ENCODE results near the gene CCDC78. TPM values are rescaled to one million over a fixed set of nuclear protein-coding genes. Genes with fewer than 3 reads are reported as not detected.

The CCDC78 gene
- total RNA-seq (2014; rRNA removed; shearing (Covaris generic)): 14.4 and 16.5 TPM in 2 replicates

DNA sequence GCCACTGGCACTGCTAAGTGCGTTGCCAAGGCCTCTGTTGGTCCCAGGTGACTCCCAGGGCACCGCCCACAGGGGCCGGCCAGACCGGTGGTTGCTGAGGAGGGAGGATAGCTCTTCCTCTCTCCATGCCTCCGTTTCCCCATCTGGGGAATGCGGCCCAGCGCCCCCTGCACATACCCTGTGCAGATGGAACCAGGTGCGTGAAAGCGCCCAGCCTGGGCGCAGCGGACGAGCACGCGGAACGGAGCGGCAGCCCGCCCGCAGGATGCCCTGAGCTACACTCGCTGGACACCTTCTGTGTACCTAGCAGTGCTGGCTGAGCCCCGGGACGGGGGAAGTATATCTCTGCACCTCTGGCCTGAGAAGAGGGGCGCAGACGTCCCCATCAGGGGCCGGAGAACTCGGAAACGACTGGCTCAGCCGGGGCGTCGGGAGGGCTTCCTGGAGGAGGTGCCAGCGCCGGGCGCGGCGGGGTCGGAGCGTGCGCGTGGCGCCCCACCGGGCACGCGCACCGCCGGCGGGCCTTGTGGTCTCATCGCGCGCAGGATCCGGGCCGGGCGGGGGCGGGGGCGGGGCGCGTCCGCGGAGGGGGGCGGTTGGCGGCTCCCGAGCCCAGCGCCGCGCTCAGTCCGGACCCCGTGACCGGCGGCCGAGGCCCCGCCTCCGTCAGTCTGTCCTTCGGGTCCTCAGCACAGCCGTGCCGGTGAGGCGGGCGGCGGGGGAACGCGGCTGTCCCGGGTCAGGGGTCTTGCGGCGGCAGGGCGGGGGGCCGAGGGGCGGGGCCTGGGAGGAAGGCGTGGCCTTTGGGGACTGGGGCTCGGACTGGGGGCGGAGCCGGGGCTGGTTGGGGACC, at the start of gene CCDC78, which contains the start of gene HAGHL:
CCDC78 (minus strand) TSS at position 6 of the 853 bp plus-strand sequence. CDS start 76 bp downstream, outside the sequence.
HAGHL (plus strand) TSS at position 669 of the 853 bp plus-strand sequence. CDS start 404 bp downstream, outside the sequence.

DNA sequence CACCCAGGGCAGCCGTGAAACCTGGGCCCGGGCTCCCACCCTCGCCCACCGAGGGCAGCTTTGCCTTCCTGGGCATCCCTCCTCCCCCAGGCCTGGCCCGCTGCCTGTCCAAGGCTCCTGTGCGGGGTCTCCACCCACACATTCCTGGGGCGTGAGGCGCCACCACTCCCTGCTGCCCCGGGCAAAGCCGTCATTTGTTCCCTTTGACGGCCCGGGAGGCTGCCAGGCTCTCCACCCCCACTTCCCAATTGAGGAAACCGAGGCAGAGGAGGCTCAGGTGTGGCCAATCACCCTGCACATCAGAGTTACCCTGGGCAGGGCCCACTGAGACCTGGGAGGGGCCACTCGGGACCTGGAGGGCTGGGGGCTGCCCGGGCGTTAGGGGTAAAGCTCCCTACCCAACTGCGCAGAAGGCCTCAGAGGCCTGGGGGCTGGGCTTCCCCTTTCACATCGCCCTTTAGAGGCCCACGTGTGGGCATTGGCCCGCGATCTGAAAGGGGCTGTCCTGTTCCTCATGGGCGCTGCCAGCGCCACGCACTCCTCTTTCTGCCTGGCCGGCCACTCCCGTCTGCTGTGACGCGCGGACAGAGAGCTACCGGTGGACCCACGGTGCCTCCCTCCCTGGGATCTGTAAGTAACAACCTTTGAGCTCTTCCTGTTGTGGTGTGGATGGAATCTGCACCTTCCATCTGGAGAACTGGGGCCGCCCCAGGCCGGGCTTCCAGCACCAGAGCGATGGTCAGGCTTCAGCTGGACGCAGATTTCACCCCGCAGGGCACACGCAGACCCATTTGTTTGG, 34.5 kb upstream of the CCDC78 start, which contains the start of gene MSLN:
MSLN (plus strand) TSS at position 190 of the 799 bp plus-strand sequence. CDS start 1,947 bp downstream, outside the sequence.

DNA sequence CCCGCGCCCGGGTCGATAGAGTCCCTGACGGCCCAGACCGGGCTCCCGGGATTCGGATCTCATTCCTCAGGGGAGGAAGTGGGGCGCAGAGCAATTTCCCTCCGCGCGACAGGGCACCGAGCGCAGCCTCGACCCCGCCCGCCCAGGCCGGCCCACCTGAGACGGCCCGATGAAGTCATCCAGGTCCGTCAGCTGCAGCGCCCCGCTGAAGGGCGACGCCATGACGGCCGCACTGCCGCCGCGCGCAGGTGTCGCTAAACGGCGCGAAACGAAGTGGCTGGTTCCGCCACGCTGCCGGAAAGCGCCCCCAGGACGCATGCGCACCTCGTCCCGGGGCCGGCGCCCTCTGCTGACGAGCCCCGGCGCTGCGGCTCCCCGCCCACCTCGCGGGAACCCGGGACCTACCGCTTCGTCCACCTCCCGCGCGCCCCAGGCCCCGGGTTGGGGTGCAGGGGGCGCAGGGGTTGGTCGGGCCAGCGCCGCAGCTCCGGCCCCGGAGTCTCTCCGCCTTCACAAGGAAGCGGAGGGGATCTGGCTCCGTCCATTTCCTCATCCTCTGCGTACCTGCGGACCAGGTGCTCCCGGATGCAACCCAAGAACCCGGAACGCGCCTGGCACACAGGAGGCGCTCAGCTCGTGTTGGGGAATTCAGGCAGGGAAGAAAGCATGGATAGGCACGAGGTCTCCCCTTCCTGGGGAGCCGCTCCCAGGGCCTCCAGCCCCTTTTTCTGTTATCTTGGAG, 14.7 kb upstream of the CCDC78 start, which contains the start of gene CIAO3:
CIAO3 (minus strand) TSS at position 234 of the 742 bp plus-strand sequence; CDS start at position 222, 12 bp downstream.

DNA sequence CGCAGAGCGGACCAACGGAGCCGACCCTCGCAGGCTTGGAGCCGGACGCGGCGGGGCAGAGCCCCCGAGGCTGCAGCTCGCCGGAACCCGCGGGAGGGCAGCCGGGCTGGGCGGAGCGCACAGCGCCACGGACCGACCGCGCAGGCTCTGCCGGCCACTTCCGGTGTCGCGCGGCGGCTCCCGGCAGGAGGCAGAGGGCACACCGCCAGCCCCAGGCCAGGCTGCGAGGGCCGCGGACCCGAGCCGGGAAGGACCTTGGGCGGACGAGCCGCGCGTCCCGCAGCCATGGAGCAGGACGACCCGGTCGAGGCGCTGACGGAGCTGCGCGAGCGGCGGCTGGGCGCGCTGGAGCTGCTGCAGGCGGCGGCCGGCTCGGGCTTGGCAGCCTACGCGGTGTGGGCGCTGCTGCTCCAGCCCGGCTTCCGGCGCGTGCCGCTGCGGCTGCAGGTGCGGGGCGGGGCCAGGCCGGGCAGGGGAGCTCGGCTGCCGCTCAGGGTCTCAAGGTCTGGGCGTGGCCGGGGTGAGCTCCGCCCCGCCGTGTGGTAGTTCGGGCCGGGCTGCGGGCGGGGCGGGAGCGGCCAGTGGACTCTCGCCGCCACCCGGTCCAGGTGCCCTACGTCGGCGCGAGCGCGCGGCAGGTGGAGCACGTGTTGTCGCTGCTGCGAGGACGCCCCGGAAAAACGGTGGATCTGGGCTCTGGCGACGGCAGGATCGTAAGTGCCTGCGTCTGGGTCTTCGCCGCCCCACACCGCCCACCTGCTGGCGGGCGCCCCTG, 5.1 kb downstream of the CCDC78 start, which contains the start of gene ANTKMT:
ANTKMT (plus strand) TSS at position 157 of the 775 bp plus-strand sequence; CDS start at position 286, 129 bp downstream.

DNA sequence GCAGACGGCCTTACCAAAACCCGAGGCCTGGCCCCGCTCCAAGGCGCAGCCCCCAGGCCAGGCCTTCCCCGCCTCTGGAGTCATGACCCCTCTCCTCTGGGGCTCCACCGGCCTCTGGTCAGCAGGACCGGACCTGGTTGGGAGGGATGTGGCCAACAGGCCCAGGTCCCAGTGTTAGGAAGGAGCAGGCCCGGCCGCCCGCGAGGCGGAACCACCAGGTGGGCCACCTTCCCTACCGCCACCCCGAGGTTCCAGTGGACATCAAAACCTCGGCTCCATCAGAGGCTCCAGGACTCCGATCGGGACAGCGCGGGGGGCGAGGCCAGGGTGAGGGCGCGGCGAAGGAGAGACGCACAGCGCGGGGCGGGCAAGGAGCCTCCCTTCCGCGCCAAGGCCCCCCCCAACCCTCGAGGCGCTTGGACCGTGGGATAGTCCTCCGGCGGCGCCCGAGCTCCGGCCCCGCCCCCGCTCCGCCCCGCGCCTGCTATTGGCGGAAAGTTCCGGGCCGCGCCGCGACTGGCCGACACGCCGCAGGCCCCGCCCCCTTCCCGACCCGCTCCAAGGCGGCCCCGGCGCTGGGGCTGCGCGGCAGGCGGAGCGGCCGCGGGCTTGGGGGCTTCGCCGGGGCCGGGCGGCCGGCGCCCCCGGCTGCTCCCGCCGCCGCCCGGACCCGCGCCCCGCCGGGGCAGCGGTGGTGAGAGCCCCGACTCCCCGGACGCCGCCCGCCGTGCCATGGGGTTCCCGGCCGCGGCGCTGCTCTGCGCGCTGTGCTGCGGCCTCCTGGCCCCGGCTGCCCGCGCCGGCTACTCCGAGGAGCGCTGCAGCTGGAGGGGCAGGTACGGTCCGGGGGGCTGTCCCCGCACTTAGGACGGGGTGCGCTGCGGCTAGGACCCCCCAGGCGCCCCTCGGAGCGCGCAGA, 11.4 kb downstream of the CCDC78 start, which contains the start of gene METRN:
METRN (plus strand) TSS at position 561 of the 919 bp plus-strand sequence; CDS start at position 733, 172 bp downstream.

DNA sequence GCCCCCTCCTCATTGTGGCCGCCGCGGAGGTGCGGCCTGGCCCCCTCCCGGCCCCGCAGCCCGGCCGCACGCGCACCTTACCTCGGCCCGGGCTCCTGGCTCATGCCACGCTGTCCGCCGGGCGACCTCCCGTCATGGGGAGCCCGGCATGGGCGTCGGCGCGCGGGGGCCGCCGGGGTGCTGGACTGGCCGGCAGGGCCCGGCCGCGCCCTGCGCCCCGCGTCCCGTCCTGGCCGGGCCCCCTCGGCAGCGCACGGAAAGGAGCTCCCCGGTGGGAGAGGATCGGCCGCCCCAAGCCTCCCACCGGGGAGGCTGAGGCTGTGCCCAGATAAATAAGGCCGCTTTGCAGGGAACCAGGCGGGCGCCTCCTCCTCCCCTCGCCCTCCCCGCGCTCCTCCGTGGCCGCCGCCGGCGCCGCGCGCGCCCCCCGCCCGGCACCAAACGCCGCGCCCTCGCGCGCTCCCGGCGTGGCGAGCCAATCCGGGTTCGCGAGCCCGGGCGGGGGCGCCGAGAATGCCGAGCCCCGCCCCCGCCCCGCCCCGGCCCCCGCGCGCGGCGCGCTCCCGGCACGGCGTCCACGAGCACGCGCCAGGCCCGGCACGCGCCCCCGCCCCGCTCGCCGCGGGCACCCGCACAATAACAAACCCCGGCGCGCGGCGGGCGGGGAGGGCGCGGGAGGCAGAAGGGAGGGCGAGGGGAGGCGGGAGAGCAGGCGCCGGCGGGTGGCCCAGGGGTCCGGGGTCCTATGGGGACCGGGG, 20.6 kb downstream of the CCDC78 start, which contains the start of gene FBXL16:
FBXL16 (minus strand) TSS at position 371 of the 758 bp plus-strand sequence. CDS start 8,396 bp downstream, outside the sequence.

DNA sequence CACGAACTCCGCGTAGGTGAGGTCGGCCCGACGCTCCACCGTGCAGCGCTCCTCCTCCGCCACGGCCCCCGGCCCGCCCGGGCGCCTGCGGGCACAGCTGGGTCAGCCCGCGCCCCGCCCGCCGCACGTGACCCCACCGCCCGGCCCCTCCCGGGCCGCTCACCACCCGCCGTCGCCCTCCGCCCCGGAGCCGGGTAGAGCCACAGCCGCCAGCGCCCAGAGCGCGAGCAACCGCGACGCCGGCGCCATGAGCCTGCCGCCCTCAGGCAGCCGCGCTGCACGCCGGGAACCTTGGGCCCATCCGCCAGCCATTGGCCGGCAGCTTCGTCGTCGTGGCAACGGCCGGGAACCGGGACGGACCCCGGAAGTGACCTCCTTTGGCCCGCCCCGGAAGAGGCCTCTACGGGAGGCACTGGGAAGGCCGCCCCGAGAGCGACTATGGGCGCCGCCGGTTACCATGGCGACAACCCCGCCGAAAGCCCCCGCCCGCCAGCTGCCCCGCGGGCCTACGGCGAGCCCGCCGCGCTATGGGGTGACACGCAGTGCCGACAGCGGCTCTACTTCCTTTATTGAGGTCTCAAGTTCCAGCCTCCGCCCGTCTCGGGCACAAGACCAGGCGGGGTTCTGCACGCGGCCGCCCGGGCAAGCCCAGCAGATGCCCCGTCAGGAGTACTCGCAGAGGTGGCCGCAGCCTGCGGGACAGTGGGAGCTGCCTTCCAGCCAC, 42.0 kb downstream of the CCDC78 start, which contains the start of gene JMJD8:
JMJD8 (minus strand) TSS at position 264 of the 724 bp plus-strand sequence; CDS start at position 249, 15 bp downstream.

DNA sequence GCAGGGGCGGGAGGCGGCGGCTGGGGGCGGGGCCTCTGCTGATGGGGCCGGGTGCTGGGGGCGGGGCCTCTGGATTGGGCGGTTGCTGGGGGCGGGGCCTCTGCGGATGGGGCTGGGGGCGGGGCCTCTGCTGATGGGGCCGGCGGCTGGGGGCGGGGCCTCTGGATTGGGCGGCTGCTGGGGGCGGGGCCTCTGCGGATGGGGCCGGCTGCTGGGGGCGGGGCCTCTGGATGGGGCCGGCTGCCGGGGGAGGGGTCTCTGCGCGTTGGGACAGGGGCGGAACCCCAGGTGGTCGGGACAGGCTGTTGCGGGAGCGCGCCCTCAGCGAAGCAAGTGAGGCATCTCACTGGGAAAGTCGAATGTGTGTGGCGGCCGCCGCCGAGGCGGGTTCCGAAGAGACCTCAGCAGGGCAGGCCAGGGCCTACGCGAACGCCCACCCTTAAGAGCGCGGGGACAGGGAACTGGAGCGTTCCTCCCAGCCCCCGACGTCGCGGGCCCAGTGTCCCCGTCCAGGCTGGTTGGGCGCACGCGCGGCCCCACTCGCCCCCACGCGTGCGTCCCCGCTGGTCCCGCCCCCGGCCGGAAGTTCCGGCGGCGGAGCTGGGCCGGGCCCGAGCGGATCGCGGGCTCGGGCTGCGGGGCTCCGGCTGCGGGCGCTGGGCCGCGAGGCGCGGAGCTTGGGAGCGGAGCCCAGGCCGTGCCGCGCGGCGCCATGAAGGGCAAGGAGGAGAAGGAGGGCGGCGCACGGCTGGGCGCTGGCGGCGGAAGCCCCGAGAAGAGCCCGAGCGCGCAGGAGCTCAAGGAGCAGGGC, 46.2 kb downstream of the CCDC78 start, which contains the start of gene STUB1:
STUB1 (plus strand) TSS at position 597 of the 811 bp plus-strand sequence; CDS start at position 713, 116 bp downstream.

DNA sequence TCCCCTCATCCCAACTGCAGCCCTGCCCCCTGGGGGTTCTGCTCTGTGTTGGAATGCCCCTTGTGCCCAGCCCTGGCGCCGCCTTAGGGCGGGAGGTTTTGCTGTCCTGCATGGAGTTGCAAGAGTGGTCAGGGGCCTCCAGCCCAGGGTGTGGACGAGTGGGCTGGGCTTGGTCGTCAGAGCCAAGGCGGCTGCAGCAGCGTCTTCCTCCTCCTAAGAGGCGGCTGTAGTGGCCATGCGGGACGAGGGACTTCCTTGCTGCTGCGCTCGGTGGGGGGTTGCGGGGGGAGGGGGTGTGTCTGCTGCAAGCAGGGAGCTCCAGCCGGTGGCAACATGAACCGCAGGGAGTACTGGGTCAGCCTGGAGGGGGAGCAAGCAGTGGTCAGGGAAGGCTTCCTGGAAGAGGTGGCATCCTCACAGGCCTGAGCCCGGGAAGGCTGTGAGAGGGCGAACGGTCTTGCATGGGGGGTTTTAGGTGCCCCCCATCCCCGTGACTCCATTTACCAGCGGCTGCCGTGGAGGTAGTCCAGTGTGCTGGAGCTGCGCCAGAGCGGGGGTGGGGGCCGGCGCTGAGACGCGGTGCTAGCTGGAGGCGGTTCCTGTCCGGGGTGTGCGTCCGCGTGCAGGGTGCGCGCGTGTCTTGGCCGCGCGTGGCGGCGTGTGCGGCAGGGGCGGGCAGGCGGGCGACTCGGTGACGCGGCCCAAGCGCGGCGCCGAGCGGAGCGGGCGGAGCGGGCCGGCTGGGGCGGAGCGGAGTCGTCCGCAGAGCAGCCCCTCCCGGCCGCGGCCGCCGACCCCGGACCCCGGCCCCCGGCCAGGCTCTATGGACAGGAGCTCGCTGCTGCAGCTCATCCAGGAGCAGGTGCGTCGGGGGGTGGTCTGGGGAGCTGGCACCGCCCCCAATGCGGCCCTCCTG, 51.0 kb downstream of the CCDC78 start, which contains the start of gene RHBDL1:
RHBDL1 (plus strand) TSS at position 704 of the 916 bp plus-strand sequence; CDS start at position 824, 120 bp downstream.

Small RNA genes lying within 50 kb of the gene (small RNA-seq; reads per million reads assigned to genes)
- not detected for gene MIR662

Other genes with a start within 250 kb of the CCDC78 start
- gene CAPN15, start 198.7 kb downstream of the CCDC78 start, total RNA-seq (2014; rRNA removed; shearing (Covaris generic)): 53.1 and 58.8 TPM in 2 replicates
- gene PRR35, start 166.0 kb downstream of the CCDC78 start, total RNA-seq (2014; rRNA removed; shearing (Covaris generic)): 0.16 TPM in 1 of 2 replicates, not detected in the other
- 0.11 and 0.56 TPM in 2 replicates for gene NHLRC4, start 159.4 kb downstream of the CCDC78 start, total RNA-seq (2014; rRNA removed; shearing (Covaris generic))
- gene PIGQ, start 156.5 kb downstream of the CCDC78 start, total RNA-seq (2014; rRNA removed; shearing (Covaris generic)): 35.4 and 47.3 TPM in 2 replicates
- gene RAB40C, start 136.4 kb downstream of the CCDC78 start, total RNA-seq (2014; rRNA removed; shearing (Covaris generic)): 15.6 and 17.4 TPM in 2 replicates
- gene WFIKKN1, start 95.5 kb downstream of the CCDC78 start, total RNA-seq (2014; rRNA removed; shearing (Covaris generic)): 0.04 TPM in 1 of 2 replicates, not detected in the other
- 266 and 301 TPM in 2 replicates for gene METTL26, start 90.1 kb downstream of the CCDC78 start, total RNA-seq (2014; rRNA removed; shearing (Covaris generic))
- gene MCRIP2, start 84.6 kb downstream of the CCDC78 start, total RNA-seq (2014; rRNA removed; shearing (Covaris generic)): 54.2 and 55.8 TPM in 2 replicates
- 49.9 and 77.0 TPM in 2 replicates for gene WDR90, start 77.1 kb downstream of the CCDC78 start, total RNA-seq (2014; rRNA removed; shearing (Covaris generic))
- gene RHOT2, start 58.3 kb downstream of the CCDC78 start, total RNA-seq (2014; rRNA removed; shearing (Covaris generic)): 140 and 152 TPM in 2 replicates
- 6.5 and 6.8 TPM in 2 replicates for gene RHBDL1, start 50.8 kb downstream of the CCDC78 start, total RNA-seq (2014; rRNA removed; shearing (Covaris generic))
- 237 and 270 TPM in 2 replicates for gene STUB1, start 46.0 kb downstream of the CCDC78 start, total RNA-seq (2014; rRNA removed; shearing (Covaris generic))
- gene JMJD8, start 42.1 kb downstream of the CCDC78 start, total RNA-seq (2014; rRNA removed; shearing (Covaris generic)): 93.3 and 97.0 TPM in 2 replicates
- 4.0 and 10.0 TPM in 2 replicates for gene WDR24, start 36.0 kb downstream of the CCDC78 start, total RNA-seq (2014; rRNA removed; shearing (Covaris generic))
- 0.04 TPM in 1 of 2 replicates, not detected in the other for gene FBXL16, start 20.6 kb downstream of the CCDC78 start, total RNA-seq (2014; rRNA removed; shearing (Covaris generic))
- 201 and 228 TPM in 2 replicates for gene METRN, start 11.3 kb downstream of the CCDC78 start, total RNA-seq (2014; rRNA removed; shearing (Covaris generic))
- gene ANTKMT, start 5.3 kb downstream of the CCDC78 start, total RNA-seq (2014; rRNA removed; shearing (Covaris generic)): 71.1 and 79.8 TPM in 2 replicates
- 41.0 and 47.9 TPM in 2 replicates for gene HAGHL, start 663 bp upstream of the CCDC78 start, total RNA-seq (2014; rRNA removed; shearing (Covaris generic))
- gene CIAO3, start 14.6 kb upstream of the CCDC78 start, total RNA-seq (2014; rRNA removed; shearing (Covaris generic)): 39.5 and 43.3 TPM in 2 replicates
- 9.2 and 11.1 TPM in 2 replicates for gene MSLN, start 34.3 kb upstream of the CCDC78 start, total RNA-seq (2014; rRNA removed; shearing (Covaris generic))
- gene RPUSD1, start 61.9 kb upstream of the CCDC78 start, total RNA-seq (2014; rRNA removed; shearing (Covaris generic)): 42.7 and 43.5 TPM in 2 replicates
- 53.4 and 56.0 TPM in 2 replicates for gene CHTF18, start 62.2 kb upstream of the CCDC78 start, total RNA-seq (2014; rRNA removed; shearing (Covaris generic))
- gene GNG13, start 74.3 kb upstream of the CCDC78 start, total RNA-seq (2014; rRNA removed; shearing (Covaris generic)): not detected in 2 replicates
- gene LMF1, start 244.5 kb upstream of the CCDC78 start, total RNA-seq (2014; rRNA removed; shearing (Covaris generic)): 5.5 and 11.8 TPM in 2 replicates